Measurements from ENCODE around the gene ADGRB3. TPM values are rescaled to one million over a fixed set of nuclear protein-coding genes. Genes with fewer than 3 reads are reported as not detected.

Gene ADGRB3
- total RNA-seq, 1 experiment from 2014 or later, result 0.11 TPM

- POLR2A ChIA-PET (ENCODE audit: unreplicated experiment), result no interaction called here
- ATAC-seq (no peak), DNase-seq (no peak)
- no TSS peak for BruUV-seq (replicated peaks)
- intact Hi-C loops (cut with micrococcal nuclease), result no loop called here
- CTCF ChIA-PET, result no interaction called here
- H3K9ac ChIP-seq (ENCODE audit: low read length), result no peak overlapping the region
- H4K20me1 ChIP-seq (ENCODE audit: low read length), result no peaks in the 10 kb centered on the region
- no peak overlapping the region for H3K4me2 ChIP-seq (ENCODE audit: low read length)
- no peaks in the 10 kb centered on the region for H3K4me1 ChIP-seq (ENCODE audit: insufficient read depth, low read length)
- no peak overlapping the region for H3K4me3 ChIP-seq (ENCODE audit: low read length)
- no peaks in the 10 kb centered on the region for H3K79me2 ChIP-seq (ENCODE audit: low read length)
- no peaks in the 10 kb centered on the region for H3K36me3 ChIP-seq (ENCODE audit: low read depth, low read length)
- H3K27me3 ChIP-seq (ENCODE audit: low read length), result no peaks in the 10 kb centered on the region
- no peak overlapping the region for H3K27ac ChIP-seq (ENCODE audit: low read length)
- H3F3A ChIP-seq (ENCODE audit: low read length, unreplicated experiment), result no peaks in the 10 kb centered on the region
- H3K9me3 ChIP-seq (ENCODE audit: low read length), result no peaks in the 10 kb centered on the region
- no peak overlapping the region for H2AFZ ChIP-seq (ENCODE audit: low read length)
- no peak for TF ChIP-seq CTCF (conservative IDR thresholded peaks at IDR 0.05; ENCODE audit: low read depth, low read length)
- no peak for TF ChIP-seq EZH2phosphoT487 (IDR thresholded peaks at IDR 0.05; ENCODE audit: borderline replicate concordance, low read length)
- no peak for TF ChIP-seq EZH2 (IDR thresholded peaks at IDR 0.05; ENCODE audit: low read length, unreplicated experiment)
- H3K9me2 ChIP-seq (replicated peaks; ENCODE audit: low read length), result no peaks in the 10 kb centered on the region
Observed at GRCh38 chr6:68975064-68975463, 340.0 kb downstream of the ADGRB3 start.

GRCh38 chr6:68975816-68976215 is 340.7 kb downstream of the ADGRB3 start:
- Histone ChIP-seq H3K27me3 (ENCODE audit: low read length) (no peaks in the 10 kb centered on the region), H3K79me2 (ENCODE audit: low read length) (no peaks in the 10 kb centered on the region), H2AFZ (ENCODE audit: low read length) (no peak overlapping the region), H3K36me3 (ENCODE audit: low read depth, low read length) (no peaks in the 10 kb centered on the region), H3K9me2 (replicated peaks; ENCODE audit: low read length) (no peaks in the 10 kb centered on the region), H4K20me1 (ENCODE audit: low read length) (no peaks in the 10 kb centered on the region), H3K4me3 (ENCODE audit: low read length) (no peak overlapping the region), H3K9me3 (ENCODE audit: low read length) (no peaks in the 10 kb centered on the region), H3K4me2 (ENCODE audit: low read length) (no peak overlapping the region), H3F3A (ENCODE audit: low read length, unreplicated experiment) (no peaks in the 10 kb centered on the region), H3K9ac (ENCODE audit: low read length) (no peak overlapping the region), H3K4me1 (ENCODE audit: insufficient read depth, low read length) (no peaks in the 10 kb centered on the region), H3K27ac (ENCODE audit: low read length) (no peak overlapping the region)
- no peak for ATAC-seq
- DNase-seq, result no peak
- ChIA-PET CTCF (no interaction called here), POLR2A (ENCODE audit: unreplicated experiment) (no interaction called here)
- intact Hi-C loops (cut with micrococcal nuclease), result no loop called here
- BruUV-seq (replicated peaks), result no TSS peak
- no peak for TF ChIP-seq CTCF (conservative IDR thresholded peaks at IDR 0.05; ENCODE audit: low read depth, low read length)
- TF ChIP-seq EZH2 (IDR thresholded peaks at IDR 0.05; ENCODE audit: low read length, unreplicated experiment), result no peak
- TF ChIP-seq EZH2phosphoT487 (IDR thresholded peaks at IDR 0.05; ENCODE audit: borderline replicate concordance, low read length), result no peak

- Histone ChIP-seq H4K20me1 (ENCODE audit: low read length) (no peaks in the 10 kb centered on the region), H3K9ac (ENCODE audit: low read length) (no peak overlapping the region), H3K36me3 (ENCODE audit: low read depth, low read length) (no peaks in the 10 kb centered on the region), H2AFZ (ENCODE audit: low read length) (no peak overlapping the region), H3K79me2 (ENCODE audit: low read length) (no peaks in the 10 kb centered on the region), H3K4me2 (ENCODE audit: low read length) (no peak overlapping the region), H3K27me3 (ENCODE audit: low read length) (no peaks in the 10 kb centered on the region), H3K4me1 (ENCODE audit: insufficient read depth, low read length) (no peaks in the 10 kb centered on the region), H3K4me3 (ENCODE audit: low read length) (no peak overlapping the region), H3K9me2 (replicated peaks; ENCODE audit: low read length) (no peaks in the 10 kb centered on the region), H3K9me3 (ENCODE audit: low read length) (no peaks in the 10 kb centered on the region), H3F3A (ENCODE audit: low read length, unreplicated experiment) (no peaks in the 10 kb centered on the region), H3K27ac (ENCODE audit: low read length) (no peak overlapping the region)
- POLR2A ChIA-PET (ENCODE audit: unreplicated experiment), result no interaction called here
- BruUV-seq (replicated peaks), result no TSS peak
- ATAC-seq (no peak), DNase-seq (peak; percentile 17)
- intact Hi-C loops (cut with micrococcal nuclease), result no loop called here
- CTCF ChIA-PET, result no interaction called here
- peak; percentile 53; the same call in 1 of the 2 replicates for TF ChIP-seq CTCF (conservative IDR thresholded peaks at IDR 0.05; ENCODE audit: low read depth, low read length)
- TF ChIP-seq EZH2phosphoT487 (IDR thresholded peaks at IDR 0.05; ENCODE audit: borderline replicate concordance, low read length), result no peak
- TF ChIP-seq EZH2 (IDR thresholded peaks at IDR 0.05; ENCODE audit: low read length, unreplicated experiment), result no peak
Observed at GRCh38 chr6:68976260-68976659, 341.2 kb downstream of the ADGRB3 start.
